NAMALWA (cell line): ENCODE results near the gene SH3BP2.

ENCODE experiments used
- DNase-seq: peaks from one replicate; pipeline ENCODE4 v3.0.0-alpha.2; 2015; ENCODE audit warnings: low spot score

Gene SH3BP2

DNA sequence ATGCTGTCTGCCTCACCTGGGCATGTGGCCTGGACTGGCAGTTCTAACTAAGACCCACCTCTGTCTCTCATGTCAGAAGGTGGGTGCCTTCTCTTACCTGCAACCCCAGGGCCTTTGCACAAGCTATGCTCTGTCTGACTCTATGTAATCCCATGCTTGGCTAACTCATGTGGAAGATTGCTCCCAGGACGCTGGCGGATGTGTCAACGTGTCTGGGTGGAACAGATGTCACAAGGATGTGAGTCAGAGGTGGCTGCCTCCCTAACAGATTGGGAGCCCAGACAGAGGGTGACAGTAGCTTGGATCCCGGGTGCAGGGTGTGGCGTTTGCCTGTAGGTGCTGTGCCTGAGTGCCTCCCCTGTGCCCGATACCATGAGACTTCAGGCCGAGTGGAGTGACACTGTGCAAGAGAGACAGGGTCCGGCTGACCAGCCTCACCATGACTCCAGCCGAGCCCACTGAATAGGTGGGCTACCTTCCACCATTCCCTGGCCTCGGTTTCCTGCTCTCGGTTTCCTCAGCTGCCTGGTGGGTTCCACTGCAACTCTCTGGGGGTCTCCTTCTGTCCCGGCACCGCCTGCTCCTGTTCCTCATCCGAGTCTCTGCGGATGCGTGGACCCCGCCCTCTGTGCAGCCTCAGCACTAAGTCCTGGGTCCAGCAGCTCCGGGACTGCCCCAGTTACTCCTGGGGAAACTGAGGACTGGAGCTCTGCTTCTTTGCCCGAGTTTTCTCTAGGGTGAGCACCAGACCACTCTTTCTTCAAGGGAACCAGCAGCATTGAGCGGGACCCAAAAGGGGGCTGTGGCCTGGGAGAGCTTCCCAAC, 11.0 kb downstream of the SH3BP2 start:
- no peak for DNase-seq

DNA sequence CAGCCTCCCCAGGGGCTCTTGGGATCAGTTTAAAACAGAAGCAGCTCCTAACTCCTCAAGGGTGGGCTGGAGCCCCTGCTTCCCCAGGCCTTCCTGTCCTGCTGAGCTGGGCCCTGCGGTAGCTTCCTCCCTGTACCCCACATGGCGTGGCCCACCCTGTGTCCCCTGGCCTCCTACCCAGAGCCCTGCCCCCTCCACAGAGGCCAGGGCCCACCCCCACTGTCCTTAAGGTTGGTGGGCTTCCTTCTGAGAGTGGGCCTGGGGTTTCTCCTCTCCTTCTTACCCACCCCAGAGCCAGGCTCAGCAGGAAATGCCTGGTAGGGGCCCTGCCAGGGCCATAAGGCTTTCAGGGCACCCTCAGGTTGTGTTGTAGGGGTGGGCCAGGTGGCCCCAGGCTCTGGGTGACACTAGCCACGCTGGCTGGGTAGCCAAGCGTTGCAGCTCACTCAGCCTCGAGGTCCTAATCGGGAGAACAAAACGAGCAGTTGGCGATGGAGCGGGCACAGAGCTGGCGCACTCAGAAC, 11.6 kb downstream of the SH3BP2 start:
- DNase-seq: no peak

DNA sequence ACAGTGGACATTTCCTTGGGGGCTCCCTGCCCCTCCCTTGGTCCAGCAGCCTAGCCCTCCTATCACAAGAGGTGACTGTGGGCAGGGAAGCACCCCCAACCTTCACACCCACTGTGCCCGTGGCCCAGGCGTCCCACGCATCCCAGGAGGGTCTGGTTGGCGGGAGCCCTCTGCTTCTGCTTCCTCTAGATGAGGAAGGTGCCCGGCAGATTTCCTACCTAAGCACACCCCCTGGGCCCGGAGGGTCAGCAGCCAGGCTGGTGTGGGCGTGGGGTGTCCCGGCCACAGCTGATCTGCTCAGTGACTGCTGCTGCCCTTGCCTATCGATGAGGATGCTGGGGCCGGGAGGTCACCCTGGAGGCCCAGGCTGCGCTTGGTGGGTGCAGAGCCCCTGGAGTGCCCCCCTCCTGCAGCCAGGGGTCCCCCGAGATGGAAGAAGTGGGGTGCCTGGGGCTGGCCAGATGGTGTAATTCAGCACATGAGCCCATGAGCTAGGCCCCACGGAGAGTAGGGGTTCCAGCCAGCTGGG, 12.2 kb downstream of the SH3BP2 start:
- no peak for DNase-seq

DNA sequence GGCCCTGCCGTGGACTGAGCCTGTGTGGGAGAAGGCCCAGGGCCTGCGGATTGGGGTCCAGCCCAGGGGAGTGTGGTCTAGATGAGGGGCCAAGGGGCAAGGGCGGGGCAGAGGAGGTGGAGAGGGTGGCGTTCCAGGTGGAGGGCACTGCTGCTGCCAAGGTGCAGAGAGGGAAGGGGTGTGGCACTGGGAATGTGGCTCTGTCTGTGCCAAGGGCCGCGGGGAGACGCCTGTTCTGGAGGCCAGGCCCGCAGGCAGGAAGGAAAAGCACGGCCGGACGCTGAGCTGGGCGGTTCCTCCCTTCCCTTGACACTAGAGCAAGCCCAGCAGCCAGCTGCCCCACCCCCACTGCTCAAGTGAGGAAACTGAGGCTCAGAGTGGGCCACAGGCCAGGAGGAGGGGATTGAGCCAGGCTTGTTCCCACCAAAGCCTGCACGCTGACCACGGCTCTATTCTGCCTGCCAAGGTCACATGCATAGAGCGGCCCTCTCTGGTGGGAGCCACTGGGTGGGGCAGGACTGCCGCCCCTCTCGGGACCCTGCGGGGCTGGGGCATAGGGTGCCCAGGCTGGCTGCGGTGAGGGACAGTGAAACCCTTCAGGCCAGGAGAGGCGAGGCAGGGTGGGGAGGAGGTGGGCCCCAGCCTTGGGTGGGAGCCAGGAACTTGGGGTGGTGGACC, 13.0 kb downstream of the SH3BP2 start:
- DNase-seq: no peak

DNA sequence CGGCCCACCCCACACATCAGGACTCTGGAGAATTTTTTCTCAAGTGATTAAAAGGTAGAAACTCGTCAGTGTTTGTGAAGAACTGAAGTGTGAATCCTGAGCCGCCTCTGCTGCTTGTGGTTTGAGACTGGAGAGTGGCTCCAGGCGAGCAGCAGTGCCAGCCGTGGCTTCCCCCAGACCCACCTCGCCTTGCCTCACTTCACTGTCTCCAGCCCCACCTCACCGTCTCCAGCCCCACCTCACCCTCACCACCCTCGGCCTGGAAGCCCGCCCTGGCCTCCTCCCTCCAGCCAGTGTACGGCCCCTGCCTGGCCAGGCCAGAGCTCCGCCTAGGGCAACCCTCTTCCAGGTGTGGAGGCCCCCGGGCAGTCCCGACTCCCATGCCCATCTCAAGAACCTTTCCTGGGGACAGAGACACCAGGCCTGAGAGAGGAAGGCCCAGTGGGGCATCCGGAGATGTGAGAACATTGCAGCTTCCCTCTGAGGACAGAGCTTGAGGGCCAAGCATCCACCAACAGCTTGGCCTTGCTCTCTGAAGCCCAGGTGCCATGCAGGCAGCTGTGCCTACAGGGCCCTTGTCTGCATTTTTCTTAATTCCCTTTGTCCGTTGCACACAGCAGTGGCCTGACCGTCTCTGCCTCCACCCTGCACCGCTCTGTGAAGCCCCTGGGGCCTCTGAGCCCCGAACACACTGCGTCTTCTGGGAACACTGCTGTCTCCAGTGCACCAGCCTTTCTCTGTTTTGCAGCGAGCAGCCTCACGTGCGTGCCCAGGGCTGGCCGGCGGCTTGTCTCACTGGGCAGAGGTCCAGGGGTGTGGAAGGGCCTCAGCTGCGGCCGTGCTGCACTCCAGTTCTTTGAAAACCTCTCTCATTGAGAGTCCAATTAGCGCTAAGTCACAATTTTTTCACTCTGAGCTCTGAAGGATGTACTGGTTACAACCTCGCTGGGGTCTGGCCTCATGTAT, 13.8 kb downstream of the SH3BP2 start:
- peak; percentile 27 for DNase-seq

DNA sequence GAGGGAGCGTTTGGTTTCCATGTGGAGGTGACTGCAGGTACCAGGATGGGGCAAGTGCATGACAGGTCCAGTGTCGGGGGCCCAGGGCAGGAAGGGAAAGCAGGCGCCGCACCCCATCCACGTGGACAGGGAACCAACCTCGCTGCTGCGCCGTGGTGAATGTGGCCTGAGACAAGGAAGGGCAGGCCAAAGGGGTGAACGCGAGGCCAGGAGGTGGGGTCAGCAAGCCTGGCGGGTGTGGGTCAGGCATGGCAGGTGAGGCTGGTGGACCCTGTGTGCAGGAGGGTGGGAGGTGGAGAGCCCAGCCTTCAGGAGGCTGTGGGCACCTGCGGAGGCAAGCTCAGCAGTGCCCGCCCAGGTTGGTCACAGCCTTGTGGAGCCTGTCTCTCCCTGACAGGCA, 14.7 kb downstream of the SH3BP2 start:
- no peak for DNase-seq

DNA sequence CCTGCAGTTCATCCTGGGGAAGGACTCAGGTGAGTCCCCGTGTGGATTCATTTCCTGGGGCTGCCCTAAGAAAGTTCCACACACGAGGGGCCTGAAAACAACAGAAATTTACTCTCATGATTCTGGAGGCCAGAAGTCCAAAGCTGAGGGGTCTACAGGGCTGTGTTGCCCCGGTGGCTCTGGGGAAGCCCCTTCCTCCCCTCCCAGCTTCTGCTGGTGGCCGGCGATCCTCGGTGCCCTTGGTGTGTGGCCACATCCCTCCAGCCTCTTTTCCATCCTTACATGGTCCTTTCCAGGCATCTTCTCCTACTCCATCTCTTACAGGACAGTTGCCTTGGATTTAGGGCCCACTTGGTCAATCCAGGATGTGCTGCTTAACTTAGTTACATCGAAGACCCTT, 15.1 kb downstream of the SH3BP2 start:
- no peak for DNase-seq

DNA sequence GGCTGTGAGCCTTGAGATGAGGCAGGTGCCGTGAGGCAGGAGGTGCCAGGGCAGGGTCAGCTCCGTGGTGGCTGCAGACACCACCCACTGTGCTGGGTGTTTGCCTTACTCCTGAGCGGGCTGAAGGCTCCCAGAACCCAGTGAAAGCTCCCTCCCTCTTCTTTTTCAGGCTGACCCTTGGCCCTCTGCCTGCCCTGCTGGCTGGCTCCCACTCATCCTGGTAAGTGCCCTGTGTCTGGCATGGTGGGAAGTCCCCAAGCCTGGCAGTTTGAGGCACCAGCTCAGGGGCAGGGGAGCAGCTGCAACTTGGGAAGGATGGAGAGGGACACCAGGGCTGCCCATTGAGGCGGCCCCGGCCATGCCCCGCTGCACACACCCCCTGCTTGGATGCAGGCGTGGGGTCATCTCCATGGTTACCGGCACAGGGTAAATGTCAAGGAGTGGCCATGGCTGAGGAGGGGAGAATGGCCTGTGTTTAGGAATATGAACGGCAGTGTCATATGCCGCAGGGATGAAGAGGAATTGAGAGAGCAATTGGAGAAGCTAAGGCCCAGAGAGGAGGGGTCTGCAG, 16.8 kb downstream of the SH3BP2 start:
- no peak for DNase-seq

DNA sequence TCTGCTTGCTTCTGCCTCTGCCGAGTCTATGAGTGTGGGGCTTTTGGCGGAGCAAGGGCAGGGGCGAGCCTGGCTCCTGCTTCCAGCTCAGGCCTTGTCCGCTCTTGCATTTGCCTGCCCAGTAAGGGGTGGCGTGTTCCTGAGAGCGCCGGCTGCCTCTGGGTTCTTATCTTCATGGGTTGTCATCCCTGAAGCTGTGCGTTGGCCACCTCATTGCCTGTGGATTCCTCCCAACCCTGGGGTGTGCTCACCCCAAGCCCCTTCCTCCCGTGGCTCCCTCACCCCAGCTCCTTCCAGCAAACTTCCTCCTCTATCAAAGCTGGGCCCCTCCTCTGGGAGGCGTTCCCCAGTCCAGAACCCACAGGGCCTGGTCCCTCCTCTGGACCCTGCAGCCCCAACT, 17.5 kb downstream of the SH3BP2 start:
- DNase-seq: no peak

DNA sequence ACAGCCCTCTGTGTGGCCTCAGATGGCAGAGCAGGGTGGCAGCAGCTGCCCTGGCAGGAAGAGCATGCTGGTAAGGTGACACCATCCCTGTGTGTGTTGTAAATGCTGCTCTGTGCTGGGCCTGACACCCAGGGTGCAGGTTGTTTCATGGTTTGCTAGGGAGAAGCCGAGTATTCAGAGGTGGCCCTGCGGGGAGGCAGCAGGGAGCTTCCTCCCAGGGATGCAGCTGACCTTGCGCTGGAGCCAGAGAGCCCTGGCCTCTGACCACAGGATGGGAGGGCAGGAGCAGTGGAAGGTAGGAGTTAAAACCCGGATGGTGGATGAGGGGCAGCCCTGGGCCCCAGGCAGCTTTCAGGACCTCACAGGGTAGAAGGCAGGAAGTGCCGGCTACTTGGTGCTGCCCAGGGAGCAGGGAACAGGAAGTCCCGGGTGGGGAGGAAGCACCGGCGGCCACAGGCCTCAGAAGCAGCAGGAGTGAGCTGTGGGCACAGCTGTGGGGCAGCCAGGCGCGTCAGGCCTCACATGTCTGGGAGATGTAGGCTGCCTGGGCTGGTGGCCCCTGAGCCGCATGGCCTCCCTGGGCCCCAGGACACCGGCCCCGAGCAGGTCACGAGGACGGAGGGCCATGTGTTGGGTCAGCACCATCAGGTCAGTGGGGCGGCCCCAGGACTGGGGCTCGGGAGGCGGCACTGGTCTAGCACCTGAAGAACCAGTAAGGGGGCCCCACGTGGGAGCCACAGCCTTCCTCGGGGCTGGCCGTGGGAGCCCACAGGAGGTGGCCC, 19.1 kb downstream of the SH3BP2 start:
- DNase-seq: peak; percentile 86

DNA sequence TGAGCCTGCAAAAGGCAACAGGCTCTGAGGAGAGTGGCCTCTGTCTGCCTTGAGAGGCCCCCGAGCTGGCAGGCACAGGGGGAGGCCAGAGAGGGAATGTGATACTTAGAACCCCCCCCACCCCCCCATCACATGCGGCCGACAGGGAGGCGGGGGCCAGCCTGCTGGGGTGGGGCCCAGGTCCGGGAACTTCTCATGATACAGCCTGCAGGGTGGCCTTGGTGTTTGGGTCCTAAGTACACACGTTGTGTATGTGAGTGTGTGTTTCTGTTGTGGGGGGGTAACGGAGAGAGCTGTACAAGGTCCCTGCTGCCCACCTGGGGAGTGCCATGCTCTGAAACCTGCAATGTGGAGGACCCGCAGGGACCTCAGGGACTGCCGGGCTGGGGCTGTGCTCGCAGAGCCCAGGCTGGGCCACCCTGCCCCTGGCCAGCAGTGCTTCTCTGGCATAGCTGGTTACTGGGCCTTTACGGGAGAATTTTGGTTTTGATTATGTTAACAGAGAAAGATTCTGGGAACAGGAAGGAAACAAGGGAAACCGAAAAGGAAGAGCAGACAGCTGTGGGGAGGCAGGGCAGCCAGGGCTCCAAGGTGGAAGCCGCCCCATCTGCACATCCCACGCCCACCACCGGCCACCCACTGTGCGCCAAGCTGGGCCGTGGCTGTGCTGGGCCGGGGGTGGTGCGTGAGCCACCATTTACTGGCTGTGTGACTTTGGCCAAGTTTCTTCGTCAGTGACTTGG, 19.9 kb downstream of the SH3BP2 start:
- DNase-seq: no peak

DNA sequence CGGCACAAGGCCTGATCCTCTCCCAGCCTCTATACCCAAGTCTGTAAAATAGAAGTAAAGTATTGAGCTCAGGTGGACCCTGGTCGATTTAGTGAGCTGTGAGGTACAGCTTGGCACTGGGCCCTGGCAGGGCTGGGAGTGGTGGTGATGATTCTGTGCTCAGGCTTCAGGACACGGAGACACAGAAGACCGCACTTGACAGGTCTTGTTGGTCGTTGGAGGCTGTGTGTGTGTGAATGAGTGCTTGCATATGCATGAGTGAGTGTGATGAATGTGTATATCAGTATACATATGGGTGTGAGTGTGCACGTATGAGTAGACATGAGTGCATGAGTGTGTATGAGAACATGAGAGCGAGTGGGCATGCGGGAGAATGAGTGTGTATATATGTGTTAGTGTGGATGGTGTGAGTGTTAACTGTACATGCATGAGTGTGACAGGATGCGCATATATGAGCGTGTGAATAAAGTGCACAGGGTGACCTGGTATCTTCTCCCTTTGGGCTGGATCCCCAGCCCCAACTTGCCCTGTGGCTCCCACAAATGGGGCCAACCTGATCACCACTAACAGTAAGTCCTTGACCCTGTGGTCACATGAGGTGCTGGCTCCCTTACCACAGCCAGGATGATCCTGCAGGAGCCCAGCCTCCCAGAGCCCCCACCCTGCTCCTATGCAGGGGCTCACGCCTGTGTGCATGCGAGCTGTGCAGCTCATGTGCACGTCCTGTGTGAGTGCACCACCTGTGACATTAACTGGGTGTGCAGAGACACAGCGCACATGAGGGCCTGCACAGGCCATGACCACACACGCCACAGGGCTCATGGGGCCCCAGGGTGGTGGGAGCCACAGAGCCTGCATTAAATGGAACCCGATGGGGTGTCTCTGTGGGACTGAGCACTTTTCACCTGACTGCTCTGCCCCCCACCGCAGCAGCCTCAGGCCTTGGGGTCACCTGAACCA, 20.8 kb downstream of the SH3BP2 start:
- no peak for DNase-seq

DNA sequence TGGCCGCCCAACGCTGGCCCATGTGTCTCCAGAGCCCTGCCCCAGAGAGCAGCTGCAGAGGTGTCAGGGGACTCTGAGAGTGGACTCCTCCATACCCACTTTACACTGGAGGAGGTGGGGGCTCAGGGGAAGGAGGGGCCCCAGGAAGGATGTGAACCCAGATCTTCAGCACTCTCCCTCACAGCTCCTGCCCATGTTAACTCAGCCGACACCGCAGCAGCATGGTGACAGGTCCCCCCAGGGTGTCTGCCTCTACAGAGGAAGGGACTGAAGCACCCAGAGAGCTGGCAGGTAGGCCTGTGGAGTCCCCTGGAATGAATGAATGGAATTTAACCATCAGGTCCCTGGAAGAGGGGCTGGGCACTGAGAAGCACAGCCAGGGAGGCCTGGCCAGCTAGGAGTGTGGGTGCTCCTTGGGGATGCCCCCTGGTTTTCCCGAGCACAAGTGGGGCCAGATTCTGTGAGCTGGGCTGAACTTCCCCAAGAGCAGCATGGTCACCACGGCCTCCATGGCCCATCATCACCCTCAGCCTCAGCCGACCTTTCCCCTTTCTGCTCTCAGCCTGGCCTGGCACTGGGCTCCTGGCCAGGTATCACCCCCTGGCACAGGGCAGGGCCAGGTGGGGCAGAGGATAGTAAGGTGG, 21.9 kb downstream of the SH3BP2 start:
- no peak for DNase-seq

DNA sequence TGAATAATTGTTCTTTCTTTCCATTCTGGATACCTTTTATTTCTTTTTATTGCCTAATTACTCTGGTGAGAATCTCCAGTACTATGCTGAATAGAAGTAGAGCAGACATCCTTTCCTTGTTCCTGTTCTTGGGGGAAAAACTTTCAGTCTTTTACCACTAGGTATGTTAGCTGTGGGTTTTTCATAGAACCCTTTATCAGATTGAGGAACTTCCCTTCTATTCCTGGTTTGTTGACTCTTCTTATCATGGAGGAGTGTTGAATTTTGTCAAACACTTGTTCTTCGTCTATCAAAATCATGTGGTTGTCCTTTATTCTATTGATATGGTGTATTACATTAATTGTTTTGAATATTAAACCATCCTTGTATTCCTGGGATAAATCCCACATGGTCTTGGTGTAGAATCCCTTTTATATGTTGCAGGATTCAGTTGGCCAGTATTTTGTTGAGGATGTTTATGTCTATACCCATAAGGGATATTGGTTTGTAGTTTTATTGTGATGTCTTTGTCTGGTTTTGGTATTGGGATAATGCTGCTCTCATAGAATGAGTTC, 23.6 kb downstream of the SH3BP2 start:
- no peak for DNase-seq

DNA sequence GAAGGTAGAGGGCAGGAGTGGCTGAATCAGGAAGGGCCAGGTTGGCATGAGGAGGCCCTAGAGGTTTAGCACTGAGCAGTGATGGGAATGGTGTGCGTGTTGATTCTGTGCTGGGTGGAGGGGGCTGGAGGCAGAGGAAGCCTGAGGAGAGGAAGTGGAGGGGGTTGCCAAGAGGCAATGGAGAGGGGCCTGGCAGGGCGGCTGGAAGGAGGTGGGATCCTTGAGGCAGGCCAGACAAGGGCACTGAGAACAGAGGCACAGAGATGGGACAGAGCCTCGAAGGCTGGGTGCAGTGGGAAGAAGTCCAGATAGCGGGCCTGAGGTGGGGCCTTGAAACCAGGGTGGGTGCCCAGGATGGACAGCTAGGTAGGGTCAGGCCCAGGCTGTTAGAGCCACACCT, 24.3 kb downstream of the SH3BP2 start:
- no peak for DNase-seq

DNA sequence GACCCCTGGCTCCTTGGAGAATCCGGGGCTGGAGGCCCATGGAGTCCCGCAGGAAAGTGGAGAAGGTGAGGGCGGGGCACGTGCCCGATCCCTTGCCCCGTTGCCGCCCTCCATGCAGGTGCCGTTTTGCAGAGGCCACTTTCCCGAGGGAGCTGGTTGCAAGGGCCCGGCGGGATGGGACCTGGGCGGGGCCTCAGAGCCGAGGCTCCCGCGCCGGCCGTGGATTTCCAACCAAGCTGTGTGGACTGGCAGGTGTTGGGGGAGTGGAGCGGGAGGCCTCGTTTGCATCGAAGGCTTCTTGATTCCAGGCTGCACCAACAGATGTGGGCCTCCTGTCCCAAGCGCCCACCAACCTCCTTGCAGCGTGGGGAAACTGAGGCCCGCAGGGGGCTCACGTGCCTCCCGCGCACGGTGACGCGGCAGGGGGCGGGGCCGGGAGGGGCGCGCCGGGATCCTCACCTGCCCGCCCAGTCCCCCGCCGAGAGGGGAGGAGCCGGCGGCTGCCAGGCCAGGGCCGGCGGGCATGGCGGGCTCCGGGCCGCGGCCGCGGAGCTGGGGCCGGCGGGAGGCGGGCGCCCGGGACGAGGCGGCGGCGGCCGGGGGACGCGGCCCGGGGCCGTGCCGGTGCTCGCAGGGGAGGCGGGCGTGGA, 24.9 kb downstream of the SH3BP2 start:
- DNase-seq: no peak

DNA sequence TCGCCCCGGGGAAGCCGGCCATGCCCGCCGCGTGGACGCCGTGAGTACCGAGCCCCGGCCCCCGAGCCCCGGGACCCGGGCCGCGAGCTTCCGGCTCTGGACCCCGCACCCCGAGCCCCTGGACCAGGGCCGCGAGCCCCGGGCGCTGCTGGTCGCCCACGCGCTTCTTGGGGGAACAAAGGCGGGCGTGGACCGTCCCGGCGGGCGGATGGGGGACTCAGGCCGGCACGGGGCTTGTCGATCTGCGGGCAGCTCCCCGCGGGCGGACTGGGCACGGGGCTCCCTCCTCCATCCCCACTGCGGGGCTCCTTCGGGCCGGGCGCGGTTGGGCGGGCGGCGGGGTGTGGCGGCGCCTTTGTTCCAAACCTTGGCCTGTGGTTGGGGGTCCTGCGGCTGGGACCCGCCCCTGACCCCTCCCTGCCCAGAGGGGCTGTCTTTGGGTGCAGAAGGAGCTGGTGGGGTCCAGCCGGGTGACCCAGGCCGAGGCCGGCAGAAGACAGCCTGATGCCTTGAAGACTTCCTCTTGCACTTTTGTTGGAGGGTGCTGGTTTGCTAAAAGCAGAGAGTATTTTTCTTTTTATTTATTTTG, 25.6 kb downstream of the SH3BP2 start:
- no peak for DNase-seq
